ENCODE measurements around the gene CYFIP1.

DNA sequence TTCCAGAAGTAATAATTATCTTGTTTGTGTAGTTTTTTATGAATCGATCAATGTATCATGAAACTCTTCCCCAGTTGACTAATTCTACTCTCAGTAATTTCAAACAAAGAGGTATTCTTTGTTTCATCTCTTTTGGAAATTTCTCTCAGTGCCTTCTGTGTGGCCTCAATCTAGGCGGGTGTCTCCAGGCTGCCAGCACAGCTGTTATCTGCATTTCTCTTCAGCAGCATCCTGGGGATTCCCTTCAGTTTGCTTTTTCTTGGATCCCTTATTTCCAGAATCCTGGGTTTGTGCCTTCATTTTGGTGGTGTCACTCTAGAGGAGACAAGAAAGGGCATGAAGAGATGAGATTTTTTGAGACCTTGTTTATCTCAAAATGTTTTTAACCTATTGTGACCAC, 119.0 kb downstream of the CYFIP1 start:
- TF ChIP-seq SRF (CRISPR knock-in tag; IDR thresholded peaks at IDR 0.05) = no peak
- no peak for TF ChIP-seq PREB (CRISPR knock-in tag; IDR thresholded peaks at IDR 0.05)
- no peak for TF ChIP-seq KDM1A (IDR thresholded peaks at IDR 0.05)
- TF ChIP-seq ASH1L (IDR thresholded peaks at IDR 0.05; ENCODE audit: borderline replicate concordance, low read depth, partially characterized antibody) = no peak
- TF ChIP-seq, protein P1, sequence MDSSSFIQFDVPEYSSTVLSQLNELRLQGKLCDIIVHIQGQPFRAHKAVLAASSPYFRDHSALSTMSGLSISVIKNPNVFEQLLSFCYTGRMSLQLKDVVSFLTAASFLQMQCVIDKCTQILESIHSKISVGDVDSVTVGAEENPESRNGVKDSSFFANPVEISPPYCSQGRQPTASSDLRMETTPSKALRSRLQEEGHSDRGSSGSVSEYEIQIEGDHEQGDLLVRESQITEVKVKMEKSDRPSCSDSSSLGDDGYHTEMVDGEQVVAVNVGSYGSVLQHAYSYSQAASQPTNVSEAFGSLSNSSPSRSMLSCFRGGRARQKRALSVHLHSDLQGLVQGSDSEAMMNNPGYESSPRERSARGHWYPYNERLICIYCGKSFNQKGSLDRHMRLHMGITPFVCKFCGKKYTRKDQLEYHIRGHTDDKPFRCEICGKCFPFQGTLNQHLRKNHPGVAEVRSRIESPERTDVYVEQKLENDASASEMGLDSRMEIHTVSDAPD (CRISPR knock-in tag; IDR thresholded peaks at IDR 0.05) = no peak
- TF ChIP-seq SREBF2 (CRISPR knock-in tag; IDR thresholded peaks at IDR 0.05) = no peak
- TF ChIP-seq ZNF644 (tag; IDR thresholded peaks at IDR 0.05; ENCODE audit: low read depth) = no peak
- no peak for TF ChIP-seq BCL6 (CRISPR knock-in tag; IDR thresholded peaks at IDR 0.05)
- TF ChIP-seq TEAD2 (tag; IDR thresholded peaks at IDR 0.05) = no peak
- no peak for TF ChIP-seq CTCF (IDR thresholded peaks at IDR 0.05 in 2 of 3, conservative IDR thresholded peaks at IDR 0.05 in 1 of 3; ENCODE audit: insufficient read depth in 2 of 3, low read depth in 1 of 3, low read length in 3 of 3)
- TF ChIP-seq, protein P2, sequence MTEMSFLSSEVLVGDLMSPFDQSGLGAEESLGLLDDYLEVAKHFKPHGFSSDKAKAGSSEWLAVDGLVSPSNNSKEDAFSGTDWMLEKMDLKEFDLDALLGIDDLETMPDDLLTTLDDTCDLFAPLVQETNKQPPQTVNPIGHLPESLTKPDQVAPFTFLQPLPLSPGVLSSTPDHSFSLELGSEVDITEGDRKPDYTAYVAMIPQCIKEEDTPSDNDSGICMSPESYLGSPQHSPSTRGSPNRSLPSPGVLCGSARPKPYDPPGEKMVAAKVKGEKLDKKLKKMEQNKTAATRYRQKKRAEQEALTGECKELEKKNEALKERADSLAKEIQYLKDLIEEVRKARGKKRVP (CRISPR knock-in tag; IDR thresholded peaks at IDR 0.05) = no peak
- no peak for TF ChIP-seq POLR2A (conservative IDR thresholded peaks at IDR 0.05)
- no peak for TF ChIP-seq CREB1 (IDR thresholded peaks at IDR 0.05)
- no peak for TF ChIP-seq CREB1 (CRISPR knock-in tag; IDR thresholded peaks at IDR 0.05)

Data from K562 (cell line).